ENCODE data around the gene C11orf54. TPM values are rescaled to one million over a fixed set of nuclear protein-coding genes. Genes with fewer than 3 reads are reported as not detected.

Gene C11orf54
- polyA plus RNA-seq, 1 donor (not counting 4 experiments of a cell fraction or from before 2014, with no cell fraction given): 11.9 TPM

- Histone ChIP-seq H3K79me2 (ENCODE audit: control insufficient read depth, insufficient read depth, low read length) (peaks cover 3% of the 10 kb centered on the region), H3K4me2 (ENCODE audit: control insufficient read depth, extremely low read depth, insufficient read depth, low read depth, low read length) (no peak overlapping the region), H3K27ac (ENCODE audit: control insufficient read depth, insufficient read depth, low read length) (no peak overlapping the region), H3K4me1 (ENCODE audit: control insufficient read depth, extremely low read depth, insufficient read depth, low read length) (no peaks in the 10 kb centered on the region), H3K27me3 (ENCODE audit: control insufficient read depth, extremely low read depth, insufficient read depth, low read length) (no peaks in the 10 kb centered on the region), H3K9me1 (ENCODE audit: control insufficient read depth, extremely low read depth, insufficient read depth, low read length) (no peaks in the 10 kb centered on the region), H4K20me1 (ENCODE audit: control insufficient read depth, extremely low read depth, insufficient read depth, low read length) (no peaks in the 10 kb centered on the region), H3K36me3 (ENCODE audit: control insufficient read depth in 2 of 2, extremely low read depth in 1 of 2, insufficient read depth in 2 of 2, low read length in 2 of 2) (peaks cover 2 to 6% of the 10 kb centered on the region in 2 experiments), H3K9me3 (ENCODE audit: control insufficient read depth, low read depth, low read length) (no peaks in the 10 kb centered on the region), H3K9ac (ENCODE audit: control insufficient read depth, extremely low read depth, insufficient read depth, low read length) (no peak overlapping the region), H3K4me3 (ENCODE audit: control insufficient read depth in 2 of 3, extremely low read depth in 1 of 3, insufficient read depth in 2 of 3, low read depth in 1 of 3, low read length in 3 of 3) (no peak overlapping the region), H2AFZ (ENCODE audit: control insufficient read depth, low read length) (no peak overlapping the region)
- TF ChIP-seq EZH2 (IDR thresholded peaks at IDR 0.05; ENCODE audit: low read length) (no peak), CTCF (optimal IDR thresholded peaks at IDR 0.05 in 1 of 3, IDR thresholded peaks at IDR 0.05 in 1 of 3, conservative IDR thresholded peaks at IDR 0.05 in 1 of 3; ENCODE audit: extremely low read depth in 1 of 3, insufficient read depth in 2 of 3, low read length in 3 of 3) (no peak)
- dilution Hi-C loops (cut with MboI; ENCODE audit: extremely low pct_ligation_motif_present, low sequenced_read_pairs): no loop called here
- DNase-seq (ENCODE audit: low read depth, low spot score) (no peak), FAIRE-seq (no peak)
Observed at GRCh38 chr11:93712678-93713077, 28.8 kb upstream of the C11orf54 start.

- Histone ChIP-seq H4K20me1 (ENCODE audit: control insufficient read depth, extremely low read depth, insufficient read depth, low read length) (no peaks in the 10 kb centered on the region), H2AFZ (ENCODE audit: control insufficient read depth, low read length) (no peak overlapping the region), H3K9me1 (ENCODE audit: control insufficient read depth, extremely low read depth, insufficient read depth, low read length) (no peaks in the 10 kb centered on the region), H3K27me3 (ENCODE audit: control insufficient read depth, extremely low read depth, insufficient read depth, low read length) (no peaks in the 10 kb centered on the region), H3K36me3 (ENCODE audit: control insufficient read depth in 2 of 2, extremely low read depth in 1 of 2, insufficient read depth in 2 of 2, low read length in 2 of 2) (peaks cover 0 to 7% of the 10 kb centered on the region in 2 experiments), H3K4me3 (ENCODE audit: control insufficient read depth in 2 of 3, extremely low read depth in 1 of 3, insufficient read depth in 2 of 3, low read depth in 1 of 3, low read length in 3 of 3) (no peak overlapping the region), H3K9ac (ENCODE audit: control insufficient read depth, extremely low read depth, insufficient read depth, low read length) (no peak overlapping the region), H3K9me3 (ENCODE audit: control insufficient read depth, low read depth, low read length) (no peaks in the 10 kb centered on the region), H3K4me1 (ENCODE audit: control insufficient read depth, extremely low read depth, insufficient read depth, low read length) (no peaks in the 10 kb centered on the region), H3K79me2 (ENCODE audit: control insufficient read depth, insufficient read depth, low read length) (no peaks in the 10 kb centered on the region), H3K27ac (ENCODE audit: control insufficient read depth, insufficient read depth, low read length) (no peak overlapping the region), H3K4me2 (ENCODE audit: control insufficient read depth, extremely low read depth, insufficient read depth, low read depth, low read length) (no peak overlapping the region)
- FAIRE-seq (no peak), DNase-seq (ENCODE audit: low read depth, low spot score) (no peak)
- TF ChIP-seq EZH2 (IDR thresholded peaks at IDR 0.05; ENCODE audit: low read length): no peak
- TF ChIP-seq CTCF (optimal IDR thresholded peaks at IDR 0.05 in 1 of 3, IDR thresholded peaks at IDR 0.05 in 1 of 3, conservative IDR thresholded peaks at IDR 0.05 in 1 of 3; ENCODE audit: extremely low read depth in 1 of 3, insufficient read depth in 2 of 3, low read length in 3 of 3): no peak
- dilution Hi-C loops (cut with MboI; ENCODE audit: extremely low pct_ligation_motif_present, low sequenced_read_pairs): no loop called here
Observed at GRCh38 chr11:93715797-93716396, 25.6 kb upstream of the C11orf54 start.

All from keratinocyte (primary cell).